Breast epithelium (tissue), 4 donors: Measurements from ENCODE around the gene SMURF1. TPM values are rescaled to one million over a fixed set of nuclear protein-coding genes. Genes with fewer than 3 reads are reported as not detected.

Source experiments
- DNase-seq, 2 donors: peaks; one replicate each; pipeline ENCODE4 v3.0.0-alpha.2; 2019; ENCODE audit warnings: low spot score in 2 of 2
- H3K27ac ChIP-seq, 2 donors: fragments of 200-600 bp; sonication (generic) in 1 of 2; one replicate each; pipeline ENCODE4 v1.5.1; 2016 to 2019; ENCODE audit warnings: mild to moderate bottlenecking in 1 of 2
- H3K27me3 ChIP-seq, 2 donors: fragments of 200-600 bp; sonication (generic) in 1 of 2; one replicate each; pipeline versions ENCODE4 v1.5.1 to v1.6.0; 2017 to 2019; ENCODE audit warnings: control low read depth in 1 of 2, mild to moderate bottlenecking in 1 of 2
- H3K36me3 ChIP-seq: fragments of 200-600 bp; one replicate; pipeline ENCODE4 v1.5.1; 2019
- H3K4me1 ChIP-seq, 2 donors: fragments of 200-600 bp; sonication (generic); one replicate each; pipeline ENCODE4 v1.5.1; 2016 to 2019; ENCODE audit warnings: control low read depth in 1 of 2
- H3K4me3 ChIP-seq, 3 donors: fragments of 200-600 bp; sonication (generic); 1 replicate in 2 of 3; 2 replicates in 1 of 3; pipeline ENCODE4 v1.5.1; 2016 to 2019; ENCODE audit warnings: mild to moderate bottlenecking in 3 of 3, moderate library complexity in 2 of 3
- H3K9me3 ChIP-seq, 2 donors: fragments of 200-600 bp; sonication (generic) in 1 of 2; one replicate each; pipeline ENCODE4 v1.5.1; 2016 to 2019; ENCODE audit warnings: control low read depth in 1 of 2
- POLR2A ChIP-seq: fragments of 450-650 bp; IDR thresholded peaks from one replicate; pipeline ENCODE4 v1.6.1; 2016; ENCODE audit warnings: antibody characterized with exemption, mild to moderate bottlenecking, moderate library complexity
- POLR2AphosphoS5 ChIP-seq, 3 donors: sonication (generic); formaldehyde crosslinking; IDR thresholded peaks; one replicate each; pipeline ENCODE4 v1.6.1; 2017; ENCODE audit warnings: antibody characterized with exemption in 3 of 3
- intact Hi-C: fragments of 100-400 bp; cut with DNase I; formaldehyde crosslinking; loops from one replicate; pipeline ENCODE4 v1.15.1; 2023; ENCODE audit warnings: low total_unique reads
- total RNA-seq, 3 donors: library from RNA; depleted of rRNA; stranded (reverse); fragments of >200 nt; gene quantifications; one replicate each; pipeline ENCODE4 v1.1.0, GENCODE V29; 2016
- TF ChIP-seq, protein P1 (sequence below), 3 donors: fragments of 450-650 bp; IDR thresholded peaks; one replicate each; pipeline ENCODE4 v1.5.1; 2016 to 2017; ENCODE audit warnings: antibody characterized with exemption in 3 of 3, mild to moderate bottlenecking in 3 of 3, moderate library complexity in 3 of 3

Gene SMURF1
- total RNA-seq, 3 donors from 2014 or later: 20.2 to 28.7 (median 25.9) TPM

DNA sequence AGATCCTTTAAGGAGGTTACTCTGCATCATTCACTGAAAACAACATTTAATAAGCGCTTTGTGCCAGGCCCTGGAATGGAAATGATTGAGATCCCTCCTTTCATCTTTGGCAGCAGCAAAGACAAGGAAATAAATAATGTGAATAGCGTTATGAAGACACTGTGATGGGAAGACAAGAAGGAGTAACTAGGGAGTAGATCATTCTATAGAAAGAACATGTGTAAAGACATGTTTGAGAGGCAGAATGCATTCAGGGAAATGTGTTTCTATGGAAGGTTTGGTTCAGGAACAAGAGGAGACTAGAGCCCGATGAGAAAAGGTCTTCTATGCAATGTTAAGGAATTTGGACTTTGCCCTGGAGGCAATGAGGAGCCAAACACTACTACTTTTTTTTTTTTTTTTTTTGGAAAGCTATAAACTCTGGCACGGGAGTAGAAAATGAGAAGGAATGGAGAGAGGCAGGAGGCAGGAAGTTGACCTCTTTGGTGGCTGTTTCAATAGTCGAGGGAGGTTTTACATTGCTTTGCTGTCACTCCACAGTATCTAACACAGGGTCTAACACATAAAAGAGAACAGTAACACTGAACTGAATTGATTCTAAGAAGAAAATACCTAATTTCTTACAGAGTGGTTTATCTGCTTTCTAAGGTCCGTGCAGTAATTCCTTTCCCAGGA lies 44.9 kb downstream of the SMURF1 start:
- Histone ChIP-seq H3K27ac (peak overlapping the region; percentile 66 to 71), H3K4me3 (peak overlapping the region in 1 of 3 donors; percentile 9), H3K4me1 (peaks cover 0 to 12% of the 10 kb centered on the region in 2 donors), H3K36me3 (no peaks in the 10 kb centered on the region), H3K27me3 (no peaks in the 10 kb centered on the region), H3K9me3 (no peaks in the 10 kb centered on the region)
- no peak for TF ChIP-seq POLR2AphosphoS5 (IDR thresholded peaks at IDR 0.05)
- no peak for TF ChIP-seq POLR2A
- TF ChIP-seq, protein P1, sequence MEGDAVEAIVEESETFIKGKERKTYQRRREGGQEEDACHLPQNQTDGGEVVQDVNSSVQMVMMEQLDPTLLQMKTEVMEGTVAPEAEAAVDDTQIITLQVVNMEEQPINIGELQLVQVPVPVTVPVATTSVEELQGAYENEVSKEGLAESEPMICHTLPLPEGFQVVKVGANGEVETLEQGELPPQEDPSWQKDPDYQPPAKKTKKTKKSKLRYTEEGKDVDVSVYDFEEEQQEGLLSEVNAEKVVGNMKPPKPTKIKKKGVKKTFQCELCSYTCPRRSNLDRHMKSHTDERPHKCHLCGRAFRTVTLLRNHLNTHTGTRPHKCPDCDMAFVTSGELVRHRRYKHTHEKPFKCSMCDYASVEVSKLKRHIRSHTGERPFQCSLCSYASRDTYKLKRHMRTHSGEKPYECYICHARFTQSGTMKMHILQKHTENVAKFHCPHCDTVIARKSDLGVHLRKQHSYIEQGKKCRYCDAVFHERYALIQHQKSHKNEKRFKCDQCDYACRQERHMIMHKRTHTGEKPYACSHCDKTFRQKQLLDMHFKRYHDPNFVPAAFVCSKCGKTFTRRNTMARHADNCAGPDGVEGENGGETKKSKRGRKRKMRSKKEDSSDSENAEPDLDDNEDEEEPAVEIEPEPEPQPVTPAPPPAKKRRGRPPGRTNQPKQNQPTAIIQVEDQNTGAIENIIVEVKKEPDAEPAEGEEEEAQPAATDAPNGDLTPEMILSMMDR (IDR thresholded peaks at IDR 0.05): no peak
- DNase-seq: no peak
- intact Hi-C loops: no loop called here

DNA sequence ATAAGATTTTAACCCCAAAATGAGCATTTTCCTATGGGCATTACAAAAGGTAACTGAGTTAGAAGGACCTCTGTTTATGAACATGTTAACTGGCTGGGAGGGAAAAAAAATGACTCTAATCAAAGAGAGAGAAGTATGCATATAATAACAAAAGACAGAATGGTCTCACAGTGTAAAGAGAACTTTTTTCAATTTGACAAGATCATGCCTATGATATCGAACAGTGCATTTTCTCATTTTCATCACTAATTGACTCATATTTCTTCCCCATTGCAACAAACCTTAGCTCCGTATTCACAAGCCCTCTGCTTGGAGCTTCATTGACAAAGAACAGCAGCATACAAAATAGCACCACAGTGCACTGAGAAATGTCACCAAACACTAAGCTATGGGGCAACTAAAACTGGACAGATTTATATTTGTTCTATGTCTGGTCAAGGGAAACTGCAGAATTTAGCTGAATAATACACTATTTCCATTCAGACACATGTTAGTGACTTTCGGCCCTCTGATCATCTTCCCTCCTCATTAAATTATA lies 45.6 kb downstream of the SMURF1 start:
- no peaks in the 10 kb centered on the region for H3K36me3 ChIP-seq
- intact Hi-C loops: no loop called here
- DNase-seq: no peak
- TF ChIP-seq POLR2AphosphoS5 (IDR thresholded peaks at IDR 0.05) (no peak), POLR2A (no peak)
- TF ChIP-seq, protein P1 (IDR thresholded peaks at IDR 0.05): no peak
- H3K27me3 ChIP-seq: no peaks in the 10 kb centered on the region
- H3K9me3 ChIP-seq: no peaks in the 10 kb centered on the region
- peak overlapping the region; percentile 64 to 71 for H3K27ac ChIP-seq
- peak overlapping the region in 1 of 3 donors; percentile 9 for H3K4me3 ChIP-seq
- peaks cover 0 to 12% of the 10 kb centered on the region in 2 donors for H3K4me1 ChIP-seq

DNA sequence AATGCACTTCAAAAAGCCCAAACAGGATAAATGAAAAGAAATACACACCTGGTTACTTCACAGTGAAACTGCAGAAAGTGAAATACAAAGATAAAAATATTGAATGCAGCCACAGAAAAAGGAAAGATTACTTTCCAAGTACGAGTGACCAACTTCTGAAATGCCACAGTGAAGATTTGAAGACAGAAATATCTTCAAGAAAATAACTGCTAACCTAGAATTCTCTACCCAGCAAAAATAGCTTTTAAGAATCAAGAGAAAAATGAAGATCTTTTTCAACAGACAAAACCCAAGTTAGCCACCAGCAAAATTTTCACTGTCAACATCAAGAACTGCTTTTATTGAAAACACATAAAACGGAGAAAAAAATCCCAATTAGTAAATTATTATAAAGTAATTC lies 46.2 kb downstream of the SMURF1 start:
- Histone ChIP-seq H3K27ac (peak overlapping the region in 1 of 2 donors; percentile 71), H3K27me3 (no peaks in the 10 kb centered on the region), H3K36me3 (no peaks in the 10 kb centered on the region), H3K9me3 (no peaks in the 10 kb centered on the region), H3K4me1 (peaks cover 0 to 12% of the 10 kb centered on the region in 2 donors), H3K4me3 (no peak overlapping the region)
- no peak for DNase-seq
- intact Hi-C loops: no loop called here
- TF ChIP-seq, protein P1 (IDR thresholded peaks at IDR 0.05): no peak
- no peak for TF ChIP-seq POLR2AphosphoS5 (IDR thresholded peaks at IDR 0.05)
- TF ChIP-seq POLR2A: no peak

DNA sequence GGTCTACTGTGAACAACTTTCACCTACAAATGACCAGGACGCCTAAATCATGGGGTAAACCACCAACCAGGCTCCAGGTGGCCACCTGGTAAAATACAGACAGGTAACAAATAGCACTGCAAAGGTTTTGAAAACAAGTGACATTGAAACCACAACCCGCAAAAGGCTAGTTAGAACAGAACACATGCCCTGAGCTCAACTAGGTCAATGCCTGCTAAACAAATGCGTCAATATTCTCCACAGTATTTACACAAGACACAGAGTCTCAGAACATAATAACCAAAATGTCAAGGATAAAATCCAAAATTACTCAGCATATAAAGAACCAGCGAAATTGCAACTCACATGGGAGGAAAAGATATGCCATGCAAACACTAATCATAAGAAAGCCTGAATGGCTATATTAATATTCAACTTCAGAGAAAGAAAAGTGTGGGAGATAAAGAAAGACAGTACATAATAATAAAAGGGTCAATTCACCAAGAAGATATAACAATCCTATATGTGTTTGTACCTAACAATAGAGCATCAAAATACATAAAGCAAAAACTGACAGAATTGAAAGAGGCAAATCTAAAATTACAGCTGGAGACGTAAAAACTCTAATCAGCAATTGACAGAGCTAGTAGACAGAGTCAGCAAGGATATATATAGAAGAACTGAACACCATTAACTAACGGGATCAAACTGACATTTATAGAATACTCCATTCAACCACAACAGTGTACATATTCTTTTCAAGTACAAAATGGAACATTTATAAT lies 47.6 kb downstream of the SMURF1 start:
- TF ChIP-seq, protein P1 (IDR thresholded peaks at IDR 0.05): no peak
- TF ChIP-seq POLR2A: no peak
- TF ChIP-seq POLR2AphosphoS5 (IDR thresholded peaks at IDR 0.05): no peak
- DNase-seq: no peak
- Histone ChIP-seq H3K27me3 (no peaks in the 10 kb centered on the region), H3K4me1 (peaks cover 0 to 12% of the 10 kb centered on the region in 2 donors), H3K9me3 (no peaks in the 10 kb centered on the region), H3K36me3 (no peaks in the 10 kb centered on the region), H3K27ac (peak overlapping the region; percentile 69 to 74), H3K4me3 (no peak overlapping the region)
- intact Hi-C loops: no loop called here

DNA sequence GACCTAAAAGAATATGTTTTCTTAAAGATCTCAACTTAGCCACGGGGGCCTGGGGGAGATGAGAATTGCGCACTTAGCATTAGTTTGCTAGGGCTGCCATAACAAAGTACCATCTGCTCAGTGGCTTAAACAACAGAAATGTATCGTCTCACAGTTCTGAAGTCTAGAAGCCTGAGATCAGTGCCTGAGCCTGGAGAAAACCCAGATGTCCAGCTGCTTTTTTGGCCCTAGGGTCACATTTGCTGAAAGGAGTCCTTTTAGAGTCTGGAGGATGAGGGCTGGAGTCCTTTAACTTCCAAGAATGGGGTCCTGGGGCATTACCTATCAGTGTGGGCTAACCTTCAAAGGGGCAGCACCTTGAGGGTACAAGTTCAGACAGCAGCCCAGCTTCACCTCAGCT lies 48.2 kb downstream of the SMURF1 start:
- no peak for DNase-seq
- Histone ChIP-seq H3K36me3 (no peaks in the 10 kb centered on the region), H3K4me3 (no peak overlapping the region), H3K27ac (peak overlapping the region; percentile 69 to 74), H3K4me1 (peaks cover 0 to 12% of the 10 kb centered on the region in 2 donors), H3K9me3 (no peaks in the 10 kb centered on the region), H3K27me3 (no peaks in the 10 kb centered on the region)
- TF ChIP-seq, protein P1 (IDR thresholded peaks at IDR 0.05): no peak
- TF ChIP-seq POLR2A (no peak), POLR2AphosphoS5 (IDR thresholded peaks at IDR 0.05) (no peak)
- intact Hi-C loops: no loop called here
